Activated T-cell treated with anti-CD3 and anti-CD28 coated beads, Interleukin-2, amount 50 U/mL, for 1 hour (primary cell): ENCODE results near the gene CEACAM19.
A peak's percentile ranks its signal among the peaks of the same experiment; 100 is the strongest.
"Not testable (repeated sequence)": the region's sequence is repeated elsewhere in the genome, so short reads cannot be mapped to it uniquely, and the experiment has no call there.

Experiments
- DNase-seq: peaks from one replicate; pipeline ENCODE4 v3.0.0-alpha.2; 2020

CEACAM19 gene

GRCh38 chr19:44646049-44646416, 25.2 kb upstream of the CEACAM19 start:
- DNase-seq, result no peak

- no peak for DNase-seq
Observed at GRCh38 chr19:44647144-44647543, 24.1 kb upstream of the CEACAM19 start.

DNA sequence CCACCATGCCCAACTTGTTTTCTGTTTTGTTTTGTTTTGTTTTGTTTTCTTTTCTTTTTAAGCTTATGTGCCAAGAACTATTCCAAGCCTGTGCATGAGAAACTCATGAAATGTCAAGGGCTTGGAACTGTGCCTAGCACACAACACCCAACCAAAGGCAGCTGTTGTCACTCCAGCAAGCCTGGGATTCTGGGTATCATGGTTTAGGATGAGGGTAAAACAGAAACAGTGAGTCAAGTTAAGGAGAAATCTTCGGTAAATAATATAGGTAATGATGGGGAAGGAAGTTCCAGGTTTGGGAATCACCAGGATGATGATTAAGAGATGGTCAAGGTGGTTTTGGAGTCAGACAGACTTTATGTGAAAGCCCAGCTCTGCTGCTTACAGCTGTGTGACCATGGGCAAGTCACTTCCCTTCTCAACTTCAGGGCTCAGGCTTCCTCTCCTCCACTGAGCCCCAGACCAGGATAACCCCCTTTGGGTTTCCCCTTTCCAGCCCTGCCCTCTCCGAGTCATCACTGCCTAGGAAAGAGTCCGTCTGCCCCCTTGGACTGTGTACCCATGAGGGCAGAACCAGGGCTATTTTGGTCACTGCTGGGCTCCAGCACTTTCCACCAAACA, 22.5 kb upstream of the CEACAM19 start:
- no peak for DNase-seq

- no peak for DNase-seq
Observed at GRCh38 chr19:44649578-44650145, 21.6 kb upstream of the CEACAM19 start.

- no peak for DNase-seq
Observed at GRCh38 chr19:44653343-44653742, 17.9 kb upstream of the CEACAM19 start.

- peak; percentile 66 for DNase-seq
Observed at GRCh38 chr19:44653977-44654774, 17.1 kb upstream of the CEACAM19 start.

DNA sequence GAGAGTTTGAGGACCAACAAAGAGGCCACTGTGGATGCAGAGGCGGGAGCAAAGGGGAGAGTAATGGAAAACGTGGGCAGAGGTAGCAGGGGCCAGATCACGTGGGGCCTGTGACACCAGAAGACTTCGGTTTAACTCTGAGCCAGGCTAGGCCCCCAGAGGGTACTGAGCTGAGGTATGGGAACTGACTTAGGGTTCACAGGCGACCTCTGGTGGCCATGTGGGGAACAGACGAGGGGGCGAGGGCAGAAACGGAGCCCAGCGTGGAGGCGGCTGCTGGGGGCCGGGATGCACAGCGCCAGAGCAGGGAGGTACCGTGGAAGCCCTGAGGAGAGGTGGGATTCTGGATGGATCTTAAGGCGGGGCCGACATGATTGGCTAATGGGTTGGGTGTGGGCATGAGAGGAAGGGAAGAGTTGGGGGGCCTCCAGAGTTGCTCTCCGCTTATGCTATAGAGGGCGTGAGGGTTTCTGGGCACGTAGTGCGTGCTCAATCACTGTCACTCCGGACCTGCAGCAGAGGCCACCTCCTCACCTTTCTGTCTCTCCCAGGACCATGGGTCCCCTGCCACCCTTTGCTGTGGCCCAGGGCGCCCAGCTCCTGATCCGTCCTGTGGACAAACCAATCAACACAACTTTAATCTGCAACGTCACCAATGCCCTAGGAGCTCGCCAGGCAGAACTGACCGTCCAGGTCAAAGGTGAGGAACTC, 13.9 kb upstream of the CEACAM19 start:
- peak; percentile 71 for DNase-seq

DNA sequence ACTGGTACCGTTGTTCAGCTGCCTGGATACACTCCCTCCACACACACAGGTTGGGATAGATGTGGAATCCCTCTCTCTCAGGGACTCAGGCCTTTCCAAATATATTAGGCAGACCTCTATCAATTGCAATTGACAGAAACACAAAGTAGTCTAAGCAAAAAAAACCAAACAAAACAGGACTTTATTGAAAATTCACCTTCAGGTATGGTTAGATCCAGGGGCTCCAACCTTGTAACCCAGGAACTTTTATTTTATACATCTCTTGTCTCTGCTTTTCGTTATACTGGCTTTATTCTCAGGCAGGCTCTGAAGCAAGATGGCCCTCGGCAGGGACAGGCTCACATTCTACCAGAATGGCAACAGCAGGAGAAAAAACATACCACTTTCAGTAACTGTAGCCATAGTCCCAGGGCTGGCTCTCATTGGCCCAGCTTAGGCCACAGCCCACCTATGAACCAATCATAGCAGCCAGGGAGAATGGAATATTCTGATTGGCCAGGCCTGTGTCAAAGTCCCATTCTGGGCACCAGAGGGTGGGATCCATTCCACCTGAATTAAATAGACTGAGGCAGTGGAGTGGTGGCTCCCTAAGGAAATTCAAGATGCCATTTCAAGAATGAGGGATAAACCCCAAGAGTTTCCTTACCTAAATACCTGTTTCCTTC, 13.1 kb upstream of the CEACAM19 start:
- DNase-seq, result no peak

DNA sequence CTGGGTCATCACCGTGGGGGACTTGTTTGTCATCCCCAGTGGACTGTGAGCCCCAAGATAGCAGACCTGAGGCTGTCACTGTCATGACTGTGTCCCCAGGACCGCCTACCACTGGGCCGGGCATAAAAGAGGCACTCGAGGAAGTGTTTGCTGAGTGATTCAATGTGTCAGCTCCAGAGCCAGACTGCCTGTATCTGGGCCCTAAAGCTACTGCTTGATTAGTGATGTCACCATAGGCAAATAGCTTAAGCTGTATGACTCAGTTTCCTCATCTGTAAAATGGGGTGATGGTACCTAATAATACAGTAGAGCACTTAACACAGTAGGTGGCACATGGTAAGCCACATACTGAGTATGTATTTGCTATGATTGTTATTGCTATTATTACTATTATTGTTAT, 11.2 kb upstream of the CEACAM19 start:
- no peak for DNase-seq

DNA sequence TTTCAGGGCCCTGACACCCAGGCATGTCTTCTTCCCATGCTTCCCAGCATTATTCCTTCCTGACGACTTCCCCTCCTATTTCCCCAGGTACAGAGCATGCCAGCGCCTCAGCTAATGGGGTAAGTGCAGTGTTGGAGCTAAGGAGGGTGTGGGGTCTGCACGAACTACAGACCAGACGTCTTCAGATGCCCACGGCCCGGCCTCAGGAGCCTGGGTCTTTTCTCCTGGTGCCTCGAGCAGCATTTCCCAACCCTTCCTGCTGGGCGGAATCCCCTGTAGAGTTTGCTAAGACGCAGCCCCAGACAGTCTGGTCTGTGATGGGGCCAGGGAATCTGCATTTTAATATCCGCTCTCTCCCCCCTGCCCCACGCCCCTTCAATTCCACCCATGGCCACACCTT, 10.1 kb upstream of the CEACAM19 start:
- DNase-seq, result no peak

- DNase-seq, result no peak
Observed at GRCh38 chr19:44661904-44662303, 9.4 kb upstream of the CEACAM19 start.

DNA sequence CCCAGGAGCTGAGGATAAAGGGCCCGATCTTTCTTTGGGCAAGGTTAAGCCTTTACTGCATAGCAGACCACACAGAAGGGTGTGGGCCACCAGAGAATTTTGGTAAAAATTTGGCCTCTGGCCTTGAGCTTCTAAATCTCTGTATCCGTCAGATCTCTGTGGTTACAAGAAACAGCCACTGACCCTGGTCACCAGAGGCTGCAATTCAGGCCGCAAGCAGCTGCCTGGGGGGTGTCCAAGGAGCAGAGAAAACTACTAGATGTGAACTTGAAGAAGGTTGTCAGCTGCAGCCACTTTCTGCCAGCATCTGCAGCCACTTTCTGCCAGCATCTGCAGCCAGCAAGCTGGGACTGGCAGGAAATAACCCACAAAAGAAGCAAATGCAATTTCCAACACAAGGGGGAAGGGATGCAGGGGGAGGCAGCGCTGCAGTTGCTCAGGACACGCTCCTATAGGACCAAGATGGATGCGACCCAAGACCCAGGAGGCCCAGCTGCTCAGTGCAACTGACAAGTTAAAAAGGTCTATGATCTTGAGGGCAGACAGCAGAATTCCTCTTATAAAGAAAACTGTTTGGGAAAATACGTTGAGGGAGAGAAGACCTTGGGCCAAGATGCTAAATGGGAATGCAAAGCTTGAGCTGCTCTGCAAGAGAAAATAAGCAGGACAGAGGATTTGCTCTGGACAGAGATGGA, 8.4 kb upstream of the CEACAM19 start:
- no peak for DNase-seq

DNA sequence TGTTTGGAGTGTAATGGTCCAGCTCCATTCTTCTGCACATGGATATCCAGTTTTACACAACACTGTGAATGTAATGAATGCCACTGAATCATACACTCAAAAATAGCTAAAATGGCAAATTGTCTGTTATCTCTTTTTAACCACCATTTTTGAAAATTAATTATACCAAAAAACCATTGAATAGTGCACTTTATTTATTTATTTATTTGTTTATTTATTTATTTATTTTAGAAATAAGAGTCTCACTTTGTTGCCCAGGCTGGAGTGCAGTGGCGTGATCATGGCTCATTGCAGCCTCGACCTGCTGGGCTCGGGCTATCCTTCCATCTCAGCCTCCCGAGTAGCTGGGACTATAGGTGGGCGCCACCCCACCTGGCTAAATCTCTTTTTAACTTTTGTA, 7.3 kb upstream of the CEACAM19 start:
- no peak for DNase-seq

DNA sequence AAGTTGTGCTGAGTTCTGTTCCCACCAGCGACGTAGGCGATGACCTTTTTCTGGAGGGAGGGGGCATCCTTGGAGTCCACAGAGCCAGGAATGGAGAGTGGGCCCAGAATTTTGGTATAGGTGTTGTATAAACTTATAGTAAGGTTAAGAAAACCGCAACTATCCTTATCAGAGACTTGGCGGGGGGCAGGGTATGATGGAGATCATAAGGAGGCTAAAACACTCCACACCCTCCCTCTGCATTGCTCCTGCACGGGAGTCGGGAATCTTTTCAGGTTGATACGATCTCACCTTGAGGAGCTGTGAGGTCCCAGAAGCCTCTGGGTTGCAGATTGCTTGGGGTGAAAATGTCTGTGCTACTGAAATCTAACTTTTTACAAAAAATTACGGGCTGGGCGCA, 6.3 kb upstream of the CEACAM19 start:
- DNase-seq, result no peak

- no peak for DNase-seq
Observed at GRCh38 chr19:44666852-44667556, 4.3 kb upstream of the CEACAM19 start.

DNA sequence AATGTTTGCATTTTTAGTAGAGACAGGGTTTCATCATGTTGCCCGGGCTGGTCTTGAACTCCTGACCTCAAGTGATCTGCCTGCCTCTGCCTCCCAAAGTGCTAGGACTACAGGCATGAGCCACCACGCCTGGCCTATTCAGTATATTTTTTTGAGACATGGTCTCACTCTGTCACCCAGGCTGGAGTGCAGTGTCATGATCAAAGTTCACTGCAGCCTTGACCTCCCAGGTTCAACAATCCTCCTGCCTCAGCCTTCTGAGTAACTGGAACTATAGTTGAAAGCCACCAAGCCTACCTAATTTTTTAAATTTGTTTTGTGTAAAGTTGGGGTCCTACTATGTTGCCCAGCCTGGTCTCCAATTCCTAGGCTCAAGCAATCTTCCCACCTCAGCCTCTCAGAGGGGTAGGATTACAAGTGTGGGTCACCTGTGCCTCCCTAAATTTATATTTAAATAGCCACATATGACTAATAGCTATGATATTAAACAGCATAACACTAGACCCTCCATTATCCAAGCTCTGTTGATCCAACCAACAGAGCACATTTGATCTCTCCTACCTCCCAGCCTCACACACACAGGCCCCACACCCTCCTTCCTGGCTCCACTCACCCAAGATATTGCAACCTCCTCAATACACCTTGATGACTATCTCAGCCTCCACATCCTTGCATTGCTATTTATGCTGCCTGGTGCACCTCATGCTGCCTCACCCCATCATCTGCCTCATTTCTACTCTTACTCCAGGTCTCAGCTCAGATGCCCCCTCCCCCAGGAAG, 2.1 kb upstream of the CEACAM19 start:
- DNase-seq, result no peak

GRCh38 chr19:44670027-44670426, 1.3 kb upstream of the CEACAM19 start:
- not testable (repeated sequence) for DNase-seq

DNA sequence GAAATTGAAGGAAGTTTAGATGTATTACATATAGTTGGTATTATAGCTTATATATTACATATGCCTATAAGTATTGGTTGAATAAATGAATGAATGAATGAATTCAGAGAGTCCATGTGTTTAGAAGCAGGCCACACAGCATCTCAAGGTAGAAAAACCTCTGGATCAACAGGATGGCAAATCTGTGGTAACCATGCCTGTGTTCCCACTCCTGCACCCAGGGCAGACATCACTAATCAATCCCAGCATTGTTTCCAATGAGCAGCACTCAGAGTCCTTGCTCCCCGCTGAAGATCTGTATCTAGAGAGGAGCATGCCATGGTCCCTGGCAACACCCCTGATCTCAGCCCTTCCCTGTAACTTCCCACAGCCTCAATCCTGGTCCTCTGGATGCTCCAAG, 944 bp downstream of the CEACAM19 start:
- DNase-seq, result no peak

- DNase-seq, result no peak
Observed at GRCh38 chr19:44673510-44673909, 2.2 kb downstream of the CEACAM19 start.

DNA sequence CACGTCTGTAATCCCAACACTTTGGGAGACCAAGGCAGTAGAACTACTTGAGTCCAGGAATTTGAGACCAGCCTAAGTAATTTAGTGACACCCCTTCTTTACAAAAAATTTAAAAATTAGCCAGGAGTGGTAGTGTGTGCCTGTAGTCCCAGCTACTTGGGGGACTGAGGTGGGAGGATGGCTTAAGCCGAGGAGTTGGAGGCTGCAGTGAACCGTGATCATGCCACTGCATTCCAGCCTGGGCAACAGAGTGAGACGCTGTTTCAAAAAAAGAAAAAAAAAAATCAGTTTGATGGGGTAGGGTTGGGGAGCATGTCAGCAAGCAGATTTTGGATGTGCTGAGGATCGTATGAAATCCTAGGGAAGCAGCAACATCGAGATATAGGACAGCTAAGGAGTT, 4.2 kb downstream of the CEACAM19 start:
- no peak for DNase-seq
